LNCAP (cell line): ENCODE results near the gene LCP2.

Experiments used
- TF ChIP-seq, protein P1 (sequence below): fragments of 450-650 bp; IDR thresholded peaks from 2 replicates; pipeline ENCODE4 v1.5.1; 2017; ENCODE audit warnings: mild to moderate bottlenecking

Gene LCP2

DNA sequence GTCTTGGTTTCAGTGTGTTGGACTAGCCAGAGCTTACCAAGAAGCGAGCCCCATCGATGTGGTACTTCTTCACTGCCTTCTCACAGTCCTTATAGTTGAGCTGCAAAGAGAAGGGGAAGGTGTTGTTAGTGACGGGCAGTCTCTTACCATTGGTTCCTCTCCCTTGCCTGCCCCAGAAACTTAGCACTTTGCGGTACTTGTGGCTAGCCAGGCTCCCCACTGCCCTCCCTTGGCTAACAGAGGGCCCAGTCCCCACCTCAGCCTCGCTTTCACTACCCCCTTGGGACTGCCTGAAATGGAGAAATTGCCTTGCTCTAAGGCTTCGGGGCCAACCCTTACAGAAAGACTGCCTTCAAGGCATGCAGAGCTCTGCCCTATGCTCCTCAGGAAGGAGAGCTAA is 4.3 kb downstream of the LCP2 start:
- TF ChIP-seq, protein P1, sequence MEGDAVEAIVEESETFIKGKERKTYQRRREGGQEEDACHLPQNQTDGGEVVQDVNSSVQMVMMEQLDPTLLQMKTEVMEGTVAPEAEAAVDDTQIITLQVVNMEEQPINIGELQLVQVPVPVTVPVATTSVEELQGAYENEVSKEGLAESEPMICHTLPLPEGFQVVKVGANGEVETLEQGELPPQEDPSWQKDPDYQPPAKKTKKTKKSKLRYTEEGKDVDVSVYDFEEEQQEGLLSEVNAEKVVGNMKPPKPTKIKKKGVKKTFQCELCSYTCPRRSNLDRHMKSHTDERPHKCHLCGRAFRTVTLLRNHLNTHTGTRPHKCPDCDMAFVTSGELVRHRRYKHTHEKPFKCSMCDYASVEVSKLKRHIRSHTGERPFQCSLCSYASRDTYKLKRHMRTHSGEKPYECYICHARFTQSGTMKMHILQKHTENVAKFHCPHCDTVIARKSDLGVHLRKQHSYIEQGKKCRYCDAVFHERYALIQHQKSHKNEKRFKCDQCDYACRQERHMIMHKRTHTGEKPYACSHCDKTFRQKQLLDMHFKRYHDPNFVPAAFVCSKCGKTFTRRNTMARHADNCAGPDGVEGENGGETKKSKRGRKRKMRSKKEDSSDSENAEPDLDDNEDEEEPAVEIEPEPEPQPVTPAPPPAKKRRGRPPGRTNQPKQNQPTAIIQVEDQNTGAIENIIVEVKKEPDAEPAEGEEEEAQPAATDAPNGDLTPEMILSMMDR = no peak

DNA sequence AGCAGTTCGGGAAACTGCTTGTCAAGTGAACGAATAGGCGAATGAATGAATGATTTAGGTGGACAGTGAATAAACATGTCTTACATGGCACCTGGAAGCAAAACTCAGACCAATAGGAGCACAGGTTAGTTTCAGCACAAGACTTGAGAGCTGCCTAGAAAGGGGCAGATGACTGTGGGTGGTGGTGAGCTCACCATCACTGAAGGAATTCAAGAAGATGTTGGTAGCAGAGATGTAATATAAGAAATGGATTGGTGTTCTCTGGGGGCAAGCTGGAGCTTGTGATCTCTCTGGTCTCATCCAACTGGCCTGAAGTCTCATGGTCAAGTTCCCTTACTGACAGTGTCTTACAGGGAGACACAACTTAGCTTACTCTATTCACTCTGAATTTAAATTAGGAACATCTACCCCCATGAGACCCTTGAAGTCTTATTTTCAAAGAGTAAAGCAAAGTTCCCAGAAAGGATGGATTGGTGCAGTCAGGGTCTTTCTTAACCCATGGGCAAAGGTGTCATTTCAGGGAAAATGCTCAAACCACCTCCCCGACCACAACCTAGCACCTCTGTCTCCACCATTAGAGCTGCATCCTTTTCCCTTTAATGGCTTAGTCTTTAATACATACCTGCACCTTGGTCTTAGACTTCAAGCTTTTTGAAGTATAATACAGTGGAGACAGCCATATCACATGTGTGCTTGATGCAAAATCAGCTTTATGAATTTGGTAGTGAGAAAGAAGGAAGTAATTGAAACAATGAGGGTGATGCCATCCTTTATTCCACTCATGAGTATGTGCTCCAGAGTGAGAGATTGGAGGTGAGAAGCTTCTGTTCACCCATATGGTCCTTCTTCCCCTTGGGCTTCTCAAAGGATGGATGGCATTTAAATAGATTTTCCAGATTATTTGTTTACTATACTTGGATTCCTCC is 5.1 kb downstream of the LCP2 start:
- TF ChIP-seq, protein P1 = no peak

DNA sequence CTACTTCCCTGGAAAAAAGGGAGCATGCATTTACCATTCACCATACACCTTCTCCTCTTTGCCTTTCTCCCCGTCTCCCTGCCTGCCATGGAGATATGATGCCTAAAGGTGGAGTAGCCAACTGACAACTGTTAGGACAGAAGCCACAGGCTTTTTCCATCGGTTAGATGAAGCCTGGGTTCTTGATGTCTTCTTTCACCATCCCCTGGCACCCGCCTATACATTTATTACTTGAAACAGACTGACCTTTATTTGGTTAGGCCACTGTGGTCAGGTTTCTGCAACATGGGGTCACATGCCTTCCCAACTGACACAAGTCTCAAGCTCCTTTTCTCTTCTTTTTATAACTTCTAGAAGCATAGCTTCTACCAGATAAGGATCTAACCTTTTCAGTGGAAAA is 7.1 kb downstream of the LCP2 start:
- TF ChIP-seq, protein P1 = no peak

DNA sequence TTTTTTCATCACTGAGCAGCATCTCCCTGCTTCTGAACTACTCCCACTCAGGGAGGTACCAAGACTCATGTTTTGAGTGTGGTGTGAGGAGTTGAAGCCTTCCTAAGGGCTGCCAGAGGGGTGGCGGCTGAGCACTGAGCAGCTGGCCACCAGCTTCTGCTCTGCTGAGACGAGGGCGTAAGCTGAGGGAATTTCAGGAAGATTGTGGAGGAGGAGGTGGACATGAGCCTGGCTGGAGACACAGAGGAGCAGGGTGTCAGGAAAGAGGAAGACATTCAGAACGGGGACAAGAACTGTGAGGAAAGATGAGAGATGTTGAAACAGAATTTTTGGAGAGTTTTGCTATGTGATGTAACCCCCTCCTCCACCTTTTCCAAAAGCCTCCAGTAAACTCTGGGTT is 7.8 kb downstream of the LCP2 start:
- TF ChIP-seq, protein P1 = no peak

DNA sequence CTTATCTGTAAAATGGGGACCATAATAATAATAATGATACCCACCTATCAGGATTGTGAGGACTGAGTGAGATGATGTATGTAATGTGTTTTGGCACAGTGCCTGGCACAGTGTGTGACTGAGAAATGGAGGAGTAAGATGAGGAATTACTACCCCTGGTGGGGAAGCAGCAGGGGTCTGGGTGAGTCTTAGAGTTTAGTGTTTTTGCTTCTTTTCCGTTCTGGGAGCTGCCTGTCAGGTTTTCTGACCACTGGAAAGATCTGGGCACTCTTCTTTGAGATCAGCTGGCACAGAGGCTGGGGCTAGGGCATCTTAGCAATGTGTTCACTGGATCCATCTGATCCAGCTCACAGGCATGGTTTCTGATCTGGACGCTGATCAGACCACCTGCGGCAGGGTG is 8.5 kb downstream of the LCP2 start:
- TF ChIP-seq, protein P1 = no peak

DNA sequence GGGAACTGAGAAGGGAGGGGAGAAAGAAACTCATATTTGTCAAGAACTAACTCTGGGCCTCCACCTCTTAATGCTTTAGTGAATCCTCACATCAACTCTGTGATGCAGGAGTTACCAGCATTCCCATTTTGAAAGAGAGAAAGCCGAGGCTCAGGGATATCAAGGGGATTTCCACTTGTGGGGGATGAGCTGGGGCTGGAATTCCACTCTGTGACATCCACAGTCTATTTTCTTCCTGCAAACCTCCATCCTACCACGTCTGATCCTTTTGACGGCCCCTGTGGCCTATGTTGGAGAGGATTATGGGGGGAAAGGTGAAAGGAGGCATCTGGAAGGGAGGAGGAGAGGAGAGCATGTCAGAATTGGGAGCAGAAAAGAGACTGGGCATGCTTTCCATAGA is 9.0 kb downstream of the LCP2 start:
- TF ChIP-seq, protein P1 = no peak

DNA sequence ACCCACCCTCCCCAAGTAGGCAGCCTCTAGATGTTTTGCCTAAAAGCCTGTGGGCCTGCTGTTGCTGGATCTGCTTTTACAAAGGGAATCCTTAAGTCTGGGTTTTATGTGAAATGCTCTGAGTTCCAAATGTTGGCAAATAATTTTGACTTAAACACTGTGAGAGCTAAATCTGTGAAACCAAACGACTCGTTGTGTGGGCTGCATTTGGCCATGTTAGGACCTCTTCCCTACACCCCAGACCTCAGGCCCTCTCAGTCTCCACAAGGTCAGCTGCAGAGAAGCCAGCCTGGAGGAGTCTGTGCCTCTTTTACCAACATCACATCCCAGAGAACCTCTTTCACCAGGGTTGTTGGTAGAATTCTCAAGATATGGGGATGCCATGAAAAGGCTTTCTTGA is 9.4 kb downstream of the LCP2 start:
- TF ChIP-seq, protein P1 = no peak
